SK-N-SH (cell line): ENCODE results near the gene KAT8. TPM values are rescaled to one million over a fixed set of nuclear protein-coding genes. Genes with fewer than 3 reads are reported as not detected.
"Not testable (repeated sequence)": the region's sequence is repeated elsewhere in the genome, so short reads cannot be mapped to it uniquely, and the experiment has no call there.

Experiments
- CTCF ChIA-PET: fragments of 300-600, 350-600 bp; formaldehyde crosslinking; extraction: SDS; loops from one replicate; lab custom pipeline; 2021; lab: Yijun Ruan, JAX
- POLR2A ChIA-PET: fragments of 350-600 bp; sonication (Branson Sonifier 250); formaldehyde crosslinking; extraction: SDS; loops from one replicate; lab custom pipeline; 2020; ENCODE audit warnings: antibody characterized with exemption, inconsistent platforms; lab: Yijun Ruan, JAX
- DNase-seq: peaks from one replicate; pipeline ENCODE4 v3.0.0; 2012
- H2AFZ ChIP-seq: fragments of 200-600 bp; sonication (generic); 2 replicates; pipeline ENCODE4 v1.8.1; 2016; ENCODE audit warnings: antibody characterized with exemption, mild to moderate bottlenecking, low read depth
- H3F3A ChIP-seq: fragments of 200-600 bp; sonication (generic); replicated peaks from 2 replicates; pipeline ENCODE3; 2016; ENCODE audit warnings: antibody characterized with exemption, mild to moderate bottlenecking; ENCODE audit not compliant: insufficient read depth
- H3K27ac ChIP-seq, 2 experiments: fragments of 200-500 bp in 1 of 2; fragments of 200-600 bp in 1 of 2; sonication (Bioruptor generic) in 1 of 2; sonication (generic), shearing (Covaris generic) in 1 of 2; 2 replicates each; pipeline versions ENCODE4 v1.5.1 to v1.6.1; 2014 to 2016; ENCODE audit warnings: low read depth in 2 of 2, inconsistent platforms in 1 of 2, low read length in 1 of 2, mild to moderate bottlenecking in 1 of 2, mixed read lengths in 1 of 2
- H3K27me3 ChIP-seq: fragments of 200-600 bp; sonication (generic), shearing (Covaris generic); 2 replicates; pipeline ENCODE4 v1.6.1; 2016; ENCODE audit warnings: mixed run types; ENCODE audit not compliant: insufficient read depth
- H3K36me3 ChIP-seq, 2 experiments: fragments of 200-500 bp in 1 of 2; fragments of 200-600 bp in 1 of 2; sonication (Bioruptor generic) in 1 of 2; sonication (generic) in 1 of 2; replicated peaks in 1 of 2; 2 replicates each; pipeline versions ENCODE3 to v1.5.1; 2014 to 2016; ENCODE audit warnings: low read length in 1 of 2, mild to moderate bottlenecking in 1 of 2; ENCODE audit not compliant: insufficient read depth in 2 of 2, control insufficient read depth in 1 of 2
- H3K4me1 ChIP-seq, 2 experiments: fragments of 200-500 bp in 1 of 2; fragments of 200-600 bp in 1 of 2; sonication (Bioruptor generic) in 1 of 2; sonication (generic), shearing (Covaris generic) in 1 of 2; 2 replicates each; pipeline versions ENCODE4 v1.5.1 to v1.6.1; 2014 to 2016; ENCODE audit warnings: low read depth in 1 of 2, low read length in 1 of 2, mixed run types in 1 of 2; ENCODE audit not compliant: insufficient read depth in 2 of 2, control insufficient read depth in 1 of 2
- H3K4me2 ChIP-seq: fragments of 200-600 bp; sonication (generic), shearing (Covaris generic); 2 replicates; pipeline ENCODE4 v1.6.1; 2017; ENCODE audit warnings: mixed run types
- H3K4me3 ChIP-seq, 2 experiments: fragments of 200-500 bp in 1 of 2; fragments of 200-600 bp in 1 of 2; sonication (Bioruptor generic) in 1 of 2; sonication (generic), shearing (Covaris generic) in 1 of 2; 2 replicates each; pipeline versions ENCODE4 v1.5.1 to v1.8.1; 2014 to 2016; ENCODE audit warnings: low read depth in 2 of 2, inconsistent platforms in 1 of 2, low read length in 1 of 2, mild to moderate bottlenecking in 1 of 2, mixed read lengths in 1 of 2, moderate library complexity in 1 of 2
- H3K79me2 ChIP-seq: fragments of 200-600 bp; sonication (generic); 2 replicates; pipeline ENCODE4 v1.8.1; 2017; ENCODE audit warnings: mild to moderate bottlenecking; ENCODE audit not compliant: insufficient read depth
- H3K9ac ChIP-seq: fragments of 200-600 bp; sonication (generic); 2 replicates; pipeline ENCODE4 v1.6.1; 2017; ENCODE audit warnings: mixed run types
- H3K9me2 ChIP-seq: fragments of 200-600 bp; sonication (generic); 2 replicates; pipeline ENCODE4 v1.6.1; 2017; ENCODE audit warnings: mixed run types
- H3K9me3 ChIP-seq: fragments of 200-600 bp; sonication (generic); 2 replicates; pipeline ENCODE4 v1.6.1; 2017; ENCODE audit warnings: mixed run types, mild to moderate bottlenecking, moderate library complexity
- H4K20me1 ChIP-seq: fragments of 200-600 bp; sonication (generic); 2 replicates; pipeline ENCODE4 v1.6.1; 2017; ENCODE audit warnings: mild to moderate bottlenecking, mixed run types; ENCODE audit not compliant: insufficient read depth
- FOXM1 ChIP-seq: IDR thresholded peaks from 2 replicates; pipeline ENCODE4 v1.4.0; 2012; ENCODE audit warnings: low read depth, mild to moderate bottlenecking
- MEF2A ChIP-seq: IDR thresholded peaks from 2 replicates; pipeline ENCODE4 v1.4.0; 2012; ENCODE audit warnings: low read depth, borderline replicate concordance
- MXI1 ChIP-seq: IDR thresholded peaks from 2 replicates; pipeline ENCODE4 v1.6.1; 2012; ENCODE audit warnings: mild to moderate bottlenecking, low read depth, low read length, improper control_type of control experiment
- POLR2AphosphoS5 ChIP-seq: IDR thresholded peaks from 2 replicates; pipeline ENCODE4 v1.6.1; 2012; ENCODE audit warnings: low read depth, low read length
- RAD21 ChIP-seq: IDR thresholded peaks from 2 replicates; pipeline ENCODE4 v1.6.1; 2012; ENCODE audit warnings: mild to moderate bottlenecking, low read length
- RFX5 ChIP-seq: IDR thresholded peaks from 2 replicates; pipeline ENCODE4 v1.6.1; 2012; ENCODE audit warnings: mild to moderate bottlenecking, improper control_type of control experiment, low read length
- ZBTB33 ChIP-seq: IDR thresholded peaks from 2 replicates; pipeline ENCODE4 v1.4.0; 2012; ENCODE audit warnings: low read depth, borderline replicate concordance
- WGBS: methylation state at CpG from one replicate; pipeline ENCODE4 v1.1.6; 2017; ENCODE audit warnings: low lambda C conversion rate; 5-methylcytosine and 5-hydroxymethylcytosine counted together
- polyA plus RNA-seq, 3 experiments: library from polyadenylated mRNA; depleted of rRNA; stranded (reverse); fragments of >200 nt; gene quantifications; 2 replicates each; pipeline ENCODE4 v1.2.3, GENCODE V29; 2012

Gene KAT8
- polyA plus RNA-seq, 1 of the 3 experiments (the other 2 are of a cell fraction): 52.0 TPM

GRCh38 chr16:31167315-31167714 is 49.9 kb downstream of the KAT8 start:
- no peaks in the 10 kb centered on the region for H3K27me3 ChIP-seq
- ChIA-PET CTCF (interaction anchor here (0.9 kb wide), 1 partner anchor 9 kb away, joined by 3 read pairs; no protein-coding TSS in a partner anchor), POLR2A (interaction anchor here (1.3 kb wide), 1 partner anchor 12 kb away, joined by 5 read pairs; the partner anchor contains the start of gene FUS)
- no peaks in the 10 kb centered on the region for H3K9me3 ChIP-seq
- H2AFZ ChIP-seq: no peak overlapping the region
- no peaks in the 10 kb centered on the region for H3K36me3 ChIP-seq
- H3K4me1 ChIP-seq: peaks cover 0 to 2% of the 10 kb centered on the region in 2 experiments; a peak in 1 of 4 replicates
- WGBS: 72% methylated on average over 8 of the region's 8 CpGs
- no peaks in the 10 kb centered on the region for H3K9me2 ChIP-seq
- no peak for TF ChIP-seq RAD21
- TF ChIP-seq FOXM1: no peak
- no peak for TF ChIP-seq RFX5
- no peak for DNase-seq
- H3K27ac ChIP-seq: no peak overlapping the region
- H3F3A ChIP-seq: no peaks in the 10 kb centered on the region
- H3K79me2 ChIP-seq: no peaks in the 10 kb centered on the region
- H3K4me2 ChIP-seq: no peak overlapping the region
- no peak overlapping the region for H3K4me3 ChIP-seq
- no peak overlapping the region for H3K9ac ChIP-seq
- H4K20me1 ChIP-seq: no peaks in the 10 kb centered on the region

DNA sequence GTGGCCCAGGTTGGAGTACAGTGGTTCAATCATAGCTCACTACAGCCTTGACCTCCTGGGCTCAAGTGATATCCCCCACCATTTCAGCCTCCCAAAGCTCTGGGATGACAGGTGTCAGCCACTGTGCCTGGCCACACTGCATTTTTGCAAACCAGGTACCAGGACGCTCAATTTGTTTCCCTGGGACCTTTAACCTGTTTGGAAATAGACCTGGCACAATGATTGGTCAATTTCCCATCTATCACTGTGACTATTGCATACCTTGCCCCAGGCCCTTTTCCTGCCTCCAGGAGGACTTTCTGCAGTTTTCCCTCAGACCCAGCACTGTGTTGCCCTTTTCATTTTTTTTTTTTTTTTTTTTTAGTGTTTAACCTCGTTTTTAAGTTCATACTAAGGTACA is 51.4 kb downstream of the KAT8 start:
- no peak overlapping the region for H2AFZ ChIP-seq
- WGBS: 63% methylated on average over 2 of the region's 2 CpGs
- no peaks in the 10 kb centered on the region for H3F3A ChIP-seq
- H3K4me3 ChIP-seq: no peak overlapping the region
- H3K27me3 ChIP-seq: no peaks in the 10 kb centered on the region
- H3K9ac ChIP-seq: no peak overlapping the region
- DNase-seq: no peak
- H4K20me1 ChIP-seq: no peaks in the 10 kb centered on the region
- POLR2A ChIA-PET: interaction anchor here (1.3 kb wide), 1 partner anchor 11 kb away, joined by 5 read pairs; the partner anchor contains the start of gene FUS
- H3K36me3 ChIP-seq: no peaks in the 10 kb centered on the region
- no peak overlapping the region for H3K27ac ChIP-seq
- no peak overlapping the region for H3K4me2 ChIP-seq
- no peaks in the 10 kb centered on the region for H3K9me2 ChIP-seq
- H3K9me3 ChIP-seq: no peaks in the 10 kb centered on the region
- TF ChIP-seq ZBTB33 (no peak), POLR2AphosphoS5 (no peak), MEF2A (no peak), MXI1 (no peak)
- peaks cover 0 to 2% of the 10 kb centered on the region in 2 experiments; a peak in 1 of 4 replicates for H3K4me1 ChIP-seq
- no peaks in the 10 kb centered on the region for H3K79me2 ChIP-seq
- CTCF ChIA-PET: no interaction called here

DNA sequence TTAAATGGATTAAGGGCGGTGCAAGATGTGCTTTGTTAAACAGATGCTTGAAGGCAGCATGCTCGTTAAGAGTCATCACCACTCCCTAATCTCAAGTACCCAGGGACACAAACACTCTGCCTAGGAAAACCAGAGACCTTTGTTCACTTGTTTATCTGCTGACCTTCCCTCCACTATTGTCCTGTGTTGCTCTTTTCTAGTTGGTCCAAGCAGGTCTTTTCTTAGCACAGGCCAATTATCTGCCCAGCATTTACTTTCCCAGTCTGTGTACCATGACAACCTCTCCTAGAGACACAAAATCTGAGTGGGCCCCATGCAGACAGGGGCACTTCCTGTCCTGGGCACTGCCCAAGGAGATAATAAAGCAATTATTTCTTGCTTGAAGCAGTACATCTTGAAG is 52.6 kb downstream of the KAT8 start:
- CTCF ChIA-PET, DNase-seq, H3K36me3 ChIP-seq, POLR2A ChIA-PET, H3K9ac ChIP-seq, H3F3A ChIP-seq, H3K4me3 ChIP-seq, H3K4me2 ChIP-seq, H3K4me1 ChIP-seq, H3K9me2 ChIP-seq, H3K79me2 ChIP-seq, H3K9me3 ChIP-seq, H4K20me1 ChIP-seq, H3K27ac ChIP-seq, H3K27me3 ChIP-seq: not testable (repeated sequence)
- WGBS: no CpG with 5 or more reads among the region's 2 CpGs
- H2AFZ ChIP-seq: 0 out of 2 replicates have a peak overlapping the region, but pooled peaks have one; percentile 35
